Gastrocnemius medialis (tissue), 4 donors: Measurements from ENCODE around the gene TRAPPC2L.

Source experiments
- POLR2A ChIP-seq, 2 donors: fragments of 450-650 bp; IDR thresholded peaks; one replicate each; pipeline ENCODE4 v1.6.1; 2017; ENCODE audit warnings: antibody characterized with exemption in 2 of 2, mild to moderate bottlenecking in 2 of 2, moderate library complexity in 2 of 2
- TF ChIP-seq, protein P1 (sequence below), 5 experiments: fragments of 450-650 bp in 3 of 5; fragments of 200-600 bp in 2 of 5; sonication (generic) in 2 of 5; IDR thresholded peaks in 4 of 5; conservative IDR thresholded peaks in 1 of 5; 1 replicate in 4 of 5; 2 replicates in 1 of 5; pipeline ENCODE4 v1.5.1; 2016 to 2019; ENCODE audit warnings: antibody characterized with exemption in 5 of 5, mild to moderate bottlenecking in 3 of 5, moderate library complexity in 3 of 5

DNA sequence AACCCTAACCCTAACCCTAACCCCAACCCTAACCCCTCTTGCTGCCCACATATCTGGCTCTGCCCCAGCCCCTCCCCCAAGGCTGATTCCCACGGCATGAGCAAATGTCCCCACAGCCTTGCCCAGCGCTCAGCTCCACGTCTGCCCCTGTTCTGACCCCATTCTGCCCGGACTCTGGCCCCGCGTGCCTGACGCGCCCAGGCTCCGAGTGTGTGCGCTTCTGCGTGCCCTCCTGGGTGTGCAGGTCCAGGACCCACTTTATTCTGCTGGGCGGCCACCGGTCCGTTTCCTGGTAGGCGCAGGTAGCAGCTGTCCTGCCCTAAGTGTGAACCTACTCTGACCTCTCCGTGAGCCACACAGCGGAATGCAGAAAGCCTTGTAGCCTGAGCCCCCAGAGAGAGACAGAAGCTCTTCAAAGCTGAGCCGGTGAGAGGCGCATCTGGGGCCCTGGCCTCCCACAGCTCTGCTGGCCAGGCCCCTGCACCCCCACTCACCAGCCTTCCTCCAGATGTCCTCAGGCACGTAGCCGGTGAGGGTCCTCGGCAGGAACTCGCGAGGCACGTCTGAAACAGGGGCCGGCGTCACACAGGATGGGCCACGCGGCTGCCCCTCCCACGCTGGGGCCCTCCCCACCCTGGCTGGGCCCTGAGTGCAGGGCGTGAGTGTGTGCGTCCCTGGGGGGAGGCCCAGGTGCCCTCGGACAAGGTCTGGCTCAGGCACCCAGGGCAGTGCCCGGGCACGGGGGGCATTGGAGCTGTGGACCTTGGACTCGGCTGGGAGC, 23.5 kb downstream of the TRAPPC2L start:
- no peak for TF ChIP-seq POLR2A (IDR thresholded peaks at IDR 0.05)
- TF ChIP-seq, protein P1, sequence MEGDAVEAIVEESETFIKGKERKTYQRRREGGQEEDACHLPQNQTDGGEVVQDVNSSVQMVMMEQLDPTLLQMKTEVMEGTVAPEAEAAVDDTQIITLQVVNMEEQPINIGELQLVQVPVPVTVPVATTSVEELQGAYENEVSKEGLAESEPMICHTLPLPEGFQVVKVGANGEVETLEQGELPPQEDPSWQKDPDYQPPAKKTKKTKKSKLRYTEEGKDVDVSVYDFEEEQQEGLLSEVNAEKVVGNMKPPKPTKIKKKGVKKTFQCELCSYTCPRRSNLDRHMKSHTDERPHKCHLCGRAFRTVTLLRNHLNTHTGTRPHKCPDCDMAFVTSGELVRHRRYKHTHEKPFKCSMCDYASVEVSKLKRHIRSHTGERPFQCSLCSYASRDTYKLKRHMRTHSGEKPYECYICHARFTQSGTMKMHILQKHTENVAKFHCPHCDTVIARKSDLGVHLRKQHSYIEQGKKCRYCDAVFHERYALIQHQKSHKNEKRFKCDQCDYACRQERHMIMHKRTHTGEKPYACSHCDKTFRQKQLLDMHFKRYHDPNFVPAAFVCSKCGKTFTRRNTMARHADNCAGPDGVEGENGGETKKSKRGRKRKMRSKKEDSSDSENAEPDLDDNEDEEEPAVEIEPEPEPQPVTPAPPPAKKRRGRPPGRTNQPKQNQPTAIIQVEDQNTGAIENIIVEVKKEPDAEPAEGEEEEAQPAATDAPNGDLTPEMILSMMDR (IDR thresholded peaks at IDR 0.05 in 4 of 5, conservative IDR thresholded peaks at IDR 0.05 in 1 of 5) = no peak
